Tibial nerve (tissue), 4 donors: ENCODE results near the gene ACOXL. TPM values are rescaled to one million over a fixed set of nuclear protein-coding genes. Genes with fewer than 3 reads are reported as not detected.

Experiments
- DNase-seq, 2 donors: peaks; one replicate each; pipeline ENCODE4 v3.0.0-alpha.2; 2019; ENCODE audit warnings: low spot score in 2 of 2
- H3K27ac ChIP-seq, 4 donors: fragments of 200-600 bp; sonication (generic) in 3 of 4; one replicate each; pipeline ENCODE4 v1.5.1; 2017 to 2019; ENCODE audit warnings: mild to moderate bottlenecking in 1 of 4
- H3K27me3 ChIP-seq, 2 donors: fragments of 200-600 bp; sonication (generic) in 1 of 2; one replicate each; pipeline versions ENCODE4 v1.5.1 to v1.6.0; 2017 to 2019
- H3K36me3 ChIP-seq, 3 donors: fragments of 200-600 bp; sonication (generic); one replicate each; pipeline ENCODE4 v1.5.1; 2018 to 2019
- H3K4me1 ChIP-seq, 4 donors: fragments of 200-600 bp; sonication (generic) in 3 of 4; one replicate each; pipeline ENCODE4 v1.5.1; 2017 to 2019
- H3K4me3 ChIP-seq, 4 donors: fragments of 200-600 bp; sonication (generic) in 3 of 4; one replicate each; pipeline ENCODE4 v1.5.1; 2017 to 2019; ENCODE audit warnings: mild to moderate bottlenecking in 1 of 4, moderate library complexity in 1 of 4
- H3K9me3 ChIP-seq, 4 donors: fragments of 200-600 bp; sonication (generic) in 3 of 4; one replicate each; pipeline ENCODE4 v1.5.1; 2017 to 2019
- EP300 ChIP-seq, 2 donors: sonication (generic); formaldehyde crosslinking; IDR thresholded peaks; one replicate each; pipeline ENCODE4 v1.6.1; 2017; ENCODE audit warnings: antibody characterized with exemption in 2 of 2, mild to moderate bottlenecking in 1 of 2
- POLR2A ChIP-seq, 2 donors: fragments of 450-650 bp; IDR thresholded peaks; one replicate each; pipeline ENCODE4 v1.6.1; 2017; ENCODE audit warnings: antibody characterized with exemption in 2 of 2, mild to moderate bottlenecking in 2 of 2, moderate library complexity in 2 of 2
- WGBS, 2 donors: methylation state at CpG; one replicate each; pipeline ENCODE4 v1.1.5; 2018; 5-methylcytosine and 5-hydroxymethylcytosine counted together
- total RNA-seq, 4 donors: library from RNA; depleted of rRNA; stranded (reverse); fragments of >200 nt; gene quantifications; one replicate each; pipeline ENCODE4 v1.1.0, GENCODE V29; 2016
- TF ChIP-seq, protein P1 (sequence below), 5 experiments: fragments of 200-600 bp in 3 of 5; fragments of 450-650 bp in 2 of 5; sonication (generic) in 3 of 5; IDR thresholded peaks; one replicate each; pipeline ENCODE4 v1.5.1; 2016 to 2019; ENCODE audit warnings: antibody characterized with exemption in 5 of 5, mild to moderate bottlenecking in 3 of 5, moderate library complexity in 2 of 5

ACOXL gene
- total RNA-seq, 4 donors from 2014 or later, result 0.30 TPM; not detected in 3

DNA sequence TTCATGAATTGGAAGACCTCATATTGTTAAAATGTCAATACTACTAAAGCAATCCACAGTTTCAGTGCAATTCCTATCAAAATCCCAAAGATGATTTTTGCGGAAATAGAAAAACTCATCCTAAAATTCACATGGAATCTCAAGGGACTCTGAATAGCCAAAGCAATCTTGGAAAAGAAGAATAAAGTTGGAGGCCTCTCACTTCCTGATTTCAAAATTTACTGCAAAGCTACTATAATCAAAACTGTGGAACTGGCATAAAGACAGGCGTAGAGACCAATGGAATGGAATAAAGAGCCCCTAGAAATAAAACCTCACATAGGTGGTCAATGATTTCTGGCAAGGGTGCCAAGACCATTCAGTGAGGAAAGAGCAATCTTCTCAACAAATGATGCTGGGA is 42.3 kb downstream of the ACOXL start:
- 72 to 78% methylated on average over 2 of the region's 2 CpGs for WGBS, 2 donors
- Histone ChIP-seq H3K27me3 (no peaks in the 10 kb centered on the region), H3K36me3 (no peaks in the 10 kb centered on the region), H3K4me1 (peaks cover 0 to 17% (median 0%) of the 10 kb centered on the region in 4 donors), H3K27ac (no peak overlapping the region), H3K4me3 (no peak overlapping the region), H3K9me3 (no peaks in the 10 kb centered on the region)
- DNase-seq, result no peak
- no peak for TF ChIP-seq EP300 (IDR thresholded peaks at IDR 0.05)
- TF ChIP-seq, protein P1, sequence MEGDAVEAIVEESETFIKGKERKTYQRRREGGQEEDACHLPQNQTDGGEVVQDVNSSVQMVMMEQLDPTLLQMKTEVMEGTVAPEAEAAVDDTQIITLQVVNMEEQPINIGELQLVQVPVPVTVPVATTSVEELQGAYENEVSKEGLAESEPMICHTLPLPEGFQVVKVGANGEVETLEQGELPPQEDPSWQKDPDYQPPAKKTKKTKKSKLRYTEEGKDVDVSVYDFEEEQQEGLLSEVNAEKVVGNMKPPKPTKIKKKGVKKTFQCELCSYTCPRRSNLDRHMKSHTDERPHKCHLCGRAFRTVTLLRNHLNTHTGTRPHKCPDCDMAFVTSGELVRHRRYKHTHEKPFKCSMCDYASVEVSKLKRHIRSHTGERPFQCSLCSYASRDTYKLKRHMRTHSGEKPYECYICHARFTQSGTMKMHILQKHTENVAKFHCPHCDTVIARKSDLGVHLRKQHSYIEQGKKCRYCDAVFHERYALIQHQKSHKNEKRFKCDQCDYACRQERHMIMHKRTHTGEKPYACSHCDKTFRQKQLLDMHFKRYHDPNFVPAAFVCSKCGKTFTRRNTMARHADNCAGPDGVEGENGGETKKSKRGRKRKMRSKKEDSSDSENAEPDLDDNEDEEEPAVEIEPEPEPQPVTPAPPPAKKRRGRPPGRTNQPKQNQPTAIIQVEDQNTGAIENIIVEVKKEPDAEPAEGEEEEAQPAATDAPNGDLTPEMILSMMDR (IDR thresholded peaks at IDR 0.05), result no peak
- no peak for TF ChIP-seq POLR2A (IDR thresholded peaks at IDR 0.05)

DNA sequence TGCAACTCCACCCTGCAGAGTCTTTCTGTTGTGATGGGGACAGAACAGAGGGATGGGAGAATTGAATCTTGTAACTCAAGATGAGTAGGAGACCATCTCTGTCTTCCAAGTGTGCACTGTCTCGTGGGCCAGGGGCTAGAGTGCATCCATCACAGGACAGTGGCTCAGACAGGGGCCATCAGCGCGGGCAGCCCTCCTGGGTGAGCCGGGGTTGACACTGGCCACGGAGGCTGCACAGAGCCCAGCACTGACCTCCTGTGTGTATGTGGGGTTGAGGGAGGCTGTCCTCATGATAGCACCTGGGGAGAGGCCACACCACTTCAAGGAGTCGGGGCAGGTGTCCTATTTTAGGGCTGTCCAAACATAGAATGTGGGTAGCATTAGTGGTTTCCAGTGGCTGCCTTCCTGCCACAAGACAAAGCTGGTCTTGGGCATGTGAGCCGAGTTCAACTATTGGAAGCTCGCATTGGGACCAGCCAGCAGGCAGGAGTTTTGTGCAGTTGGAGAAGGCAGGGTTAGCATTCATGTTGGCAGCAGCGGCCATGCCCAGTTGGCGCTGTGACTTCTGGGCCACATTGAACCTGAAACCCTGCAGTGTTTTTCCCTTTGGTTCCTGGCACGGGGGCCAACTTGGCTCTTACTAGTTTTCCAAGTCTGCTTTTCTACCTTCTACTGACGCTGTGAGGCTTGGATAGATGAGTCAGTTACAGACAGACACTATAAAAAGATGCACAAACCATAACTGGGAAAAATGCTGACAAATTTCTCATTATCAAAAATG is 45.3 kb downstream of the ACOXL start:
- Histone ChIP-seq H3K27ac (no peak overlapping the region), H3K4me1 (peaks cover 0 to 4% (median 0%) of the 10 kb centered on the region in 4 donors), H3K36me3 (no peaks in the 10 kb centered on the region), H3K4me3 (no peak overlapping the region), H3K9me3 (no peaks in the 10 kb centered on the region), H3K27me3 (no peaks in the 10 kb centered on the region)
- no peak for DNase-seq
- 83% methylated on average over 8 of the region's 12 CpGs for WGBS, 2 donors
- TF ChIP-seq POLR2A (IDR thresholded peaks at IDR 0.05) (no peak), EP300 (IDR thresholded peaks at IDR 0.05) (no peak)
- TF ChIP-seq, protein P1 (IDR thresholded peaks at IDR 0.05), result no peak

DNA sequence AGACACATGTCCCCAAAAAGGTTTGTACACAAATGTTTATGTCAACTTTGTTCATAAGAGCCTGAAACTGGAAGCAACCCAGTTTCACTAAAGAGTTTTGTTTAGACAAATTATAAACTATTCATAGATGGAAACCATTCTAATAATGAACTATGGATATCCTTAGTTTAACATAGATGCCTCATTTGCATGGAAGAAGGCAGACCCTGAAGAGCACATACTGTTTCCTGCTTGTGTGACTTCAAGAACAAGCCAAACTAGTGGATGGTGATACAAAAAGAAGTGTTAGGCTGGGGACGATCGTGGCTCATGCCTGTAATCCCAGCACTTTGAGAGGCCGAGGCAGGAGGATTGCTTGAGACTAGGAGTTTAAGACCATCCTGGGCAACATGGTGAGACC is 48.1 kb downstream of the ACOXL start:
- no peak for DNase-seq
- no peaks in the 10 kb centered on the region for H3K36me3 ChIP-seq
- WGBS, 2 donors, result 88 to 94% methylated on average over 3 of the region's 3 CpGs
- no peak overlapping the region for H3K27ac ChIP-seq
- no peak overlapping the region for H3K4me3 ChIP-seq
- no peaks in the 10 kb centered on the region for H3K4me1 ChIP-seq
- TF ChIP-seq EP300 (IDR thresholded peaks at IDR 0.05), result no peak
- TF ChIP-seq, protein P1 (IDR thresholded peaks at IDR 0.05), result no peak
- no peak for TF ChIP-seq POLR2A (IDR thresholded peaks at IDR 0.05)
- no peaks in the 10 kb centered on the region for H3K9me3 ChIP-seq
- no peaks in the 10 kb centered on the region for H3K27me3 ChIP-seq

DNA sequence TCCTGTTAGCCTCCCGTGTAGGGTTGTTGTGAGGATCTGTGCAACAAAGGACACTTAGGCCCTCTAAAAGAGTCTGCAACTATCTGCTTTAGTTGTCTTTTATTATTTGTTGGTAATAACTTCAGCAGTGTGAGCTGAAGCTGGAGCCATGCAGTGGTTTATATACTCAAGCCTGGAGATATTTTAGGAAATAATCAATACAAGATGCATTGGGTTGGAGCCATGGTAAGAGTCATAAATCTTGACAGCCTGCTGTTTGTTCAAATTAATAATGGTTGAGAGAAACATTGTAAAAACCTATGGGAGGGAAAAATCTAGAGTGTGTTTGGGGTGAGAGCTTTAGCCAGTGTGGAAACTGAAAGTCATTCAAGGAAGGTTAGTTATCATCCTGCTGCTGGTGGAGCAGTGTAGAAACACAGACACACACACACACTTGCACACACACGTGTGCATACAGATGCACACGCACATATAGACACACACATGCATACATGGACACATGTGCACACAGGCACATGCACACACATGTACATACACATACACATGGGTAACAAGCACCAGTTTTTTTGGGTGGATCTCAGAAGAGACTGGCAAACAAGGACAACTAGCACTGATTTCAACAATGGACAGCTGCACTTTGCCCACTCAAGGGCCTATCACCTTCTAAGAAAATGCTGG is 51.0 kb downstream of the ACOXL start:
- Histone ChIP-seq H3K27me3 (no peaks in the 10 kb centered on the region), H3K4me3 (no peak overlapping the region), H3K36me3 (no peaks in the 10 kb centered on the region), H3K9me3 (no peaks in the 10 kb centered on the region), H3K27ac (no peak overlapping the region), H3K4me1 (no peaks in the 10 kb centered on the region)
- WGBS, 2 donors, result 67 to 69% methylated on average over 3 of the region's 3 CpGs
- TF ChIP-seq, protein P1 (IDR thresholded peaks at IDR 0.05), result no peak
- no peak for TF ChIP-seq EP300 (IDR thresholded peaks at IDR 0.05)
- no peak for TF ChIP-seq POLR2A (IDR thresholded peaks at IDR 0.05)
- no peak for DNase-seq

DNA sequence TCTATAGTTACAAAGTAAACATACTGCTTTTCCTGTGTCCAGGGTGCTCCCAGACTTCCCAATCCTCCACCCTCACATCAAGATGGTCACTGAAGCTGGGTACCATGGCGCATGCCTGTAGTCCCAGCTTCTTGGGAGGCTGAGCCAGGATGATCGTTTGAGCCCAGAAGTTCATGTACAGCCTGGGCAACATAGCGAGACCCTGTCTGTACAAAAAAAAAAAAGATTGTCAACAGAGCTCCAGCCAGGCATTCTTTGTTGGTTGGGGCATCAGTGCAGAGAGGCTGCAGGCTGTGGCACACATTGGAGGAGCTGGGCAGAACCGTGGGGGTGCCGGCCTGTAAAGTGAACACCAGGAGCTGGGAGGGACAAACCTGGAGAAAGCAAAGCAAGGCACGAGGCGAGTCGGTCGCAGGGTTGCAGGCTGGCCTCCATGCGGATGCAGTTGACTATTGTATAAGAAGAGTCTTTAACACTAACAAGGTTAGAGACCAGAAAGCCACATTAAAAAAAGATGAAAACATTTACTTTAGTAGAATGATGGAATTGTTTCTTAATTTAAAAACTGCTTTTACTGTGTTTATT is 51.8 kb downstream of the ACOXL start:
- Histone ChIP-seq H3K9me3 (no peaks in the 10 kb centered on the region), H3K4me1 (no peaks in the 10 kb centered on the region), H3K27me3 (no peaks in the 10 kb centered on the region), H3K27ac (no peak overlapping the region), H3K36me3 (no peaks in the 10 kb centered on the region), H3K4me3 (no peak overlapping the region)
- TF ChIP-seq POLR2A (IDR thresholded peaks at IDR 0.05) (no peak), EP300 (IDR thresholded peaks at IDR 0.05) (no peak)
- TF ChIP-seq, protein P1 (IDR thresholded peaks at IDR 0.05), result no peak
- WGBS, 2 donors, result 87% methylated on average over 10 of the region's 10 CpGs
- DNase-seq, result no peak
